ENCODE data around the gene PTGIS. TPM values are rescaled to one million over a fixed set of nuclear protein-coding genes. Genes with fewer than 3 reads are reported as not detected.
"Not testable (repeated sequence)": the region's sequence is repeated elsewhere in the genome, so short reads cannot be mapped to it uniquely, and the experiment has no call there.

Gene PTGIS
- total RNA-seq, 3 donors from 2014 or later, result 38.7 to 41.7 (median 41.0) TPM

DNA sequence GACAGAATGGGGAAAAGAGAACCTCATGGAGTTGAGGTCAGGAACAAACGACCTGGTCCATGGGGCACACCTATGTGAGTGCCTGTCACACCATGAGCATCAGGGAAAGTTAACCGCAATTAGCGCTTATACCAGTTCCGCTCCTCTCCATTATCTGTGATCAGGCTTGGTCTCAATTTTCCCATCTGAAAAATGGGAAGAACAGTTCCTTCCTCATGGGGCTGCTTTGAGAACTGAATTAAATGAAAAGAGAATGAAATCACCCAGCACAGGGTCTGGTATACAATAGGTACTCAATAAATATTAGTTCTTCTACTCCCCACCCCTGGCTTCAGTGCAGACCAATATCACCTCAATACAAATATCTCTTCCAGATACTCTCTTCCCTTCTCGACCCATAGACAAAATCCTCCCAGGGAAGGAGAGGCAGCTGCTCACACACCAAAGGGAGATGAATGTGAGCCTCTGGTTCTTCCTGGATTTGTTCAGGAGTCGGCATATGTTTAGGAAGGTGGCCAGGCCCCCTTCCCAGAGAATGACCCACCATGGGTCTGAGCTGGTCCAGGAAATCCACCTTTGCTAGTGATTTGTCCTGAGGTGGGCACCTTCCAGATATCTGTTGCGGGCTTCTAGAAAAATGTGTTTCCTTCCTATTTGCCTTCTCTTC is 2.4 kb upstream of the PTGIS start:
- no peak overlapping the region for H3K4me3 ChIP-seq
- H3K9me3 ChIP-seq, result no peaks in the 10 kb centered on the region
- H3K4me1 ChIP-seq, result no peaks in the 10 kb centered on the region
- no peaks in the 10 kb centered on the region for H3K27me3 ChIP-seq
- no peaks in the 10 kb centered on the region for H3K36me3 ChIP-seq
- intact Hi-C loops (cut with DNase I; ENCODE audit: low total_unique reads), result no loop called here
- TF ChIP-seq POLR2A (IDR thresholded peaks at IDR 0.05) (no peak), POLR2AphosphoS5 (IDR thresholded peaks at IDR 0.05) (no peak)
- TF ChIP-seq, protein P1, sequence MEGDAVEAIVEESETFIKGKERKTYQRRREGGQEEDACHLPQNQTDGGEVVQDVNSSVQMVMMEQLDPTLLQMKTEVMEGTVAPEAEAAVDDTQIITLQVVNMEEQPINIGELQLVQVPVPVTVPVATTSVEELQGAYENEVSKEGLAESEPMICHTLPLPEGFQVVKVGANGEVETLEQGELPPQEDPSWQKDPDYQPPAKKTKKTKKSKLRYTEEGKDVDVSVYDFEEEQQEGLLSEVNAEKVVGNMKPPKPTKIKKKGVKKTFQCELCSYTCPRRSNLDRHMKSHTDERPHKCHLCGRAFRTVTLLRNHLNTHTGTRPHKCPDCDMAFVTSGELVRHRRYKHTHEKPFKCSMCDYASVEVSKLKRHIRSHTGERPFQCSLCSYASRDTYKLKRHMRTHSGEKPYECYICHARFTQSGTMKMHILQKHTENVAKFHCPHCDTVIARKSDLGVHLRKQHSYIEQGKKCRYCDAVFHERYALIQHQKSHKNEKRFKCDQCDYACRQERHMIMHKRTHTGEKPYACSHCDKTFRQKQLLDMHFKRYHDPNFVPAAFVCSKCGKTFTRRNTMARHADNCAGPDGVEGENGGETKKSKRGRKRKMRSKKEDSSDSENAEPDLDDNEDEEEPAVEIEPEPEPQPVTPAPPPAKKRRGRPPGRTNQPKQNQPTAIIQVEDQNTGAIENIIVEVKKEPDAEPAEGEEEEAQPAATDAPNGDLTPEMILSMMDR (IDR thresholded peaks at IDR 0.05), result no peak
- no peak for DNase-seq (ENCODE audit: low spot score in 2 of 2)
- H3K27ac ChIP-seq, result peak overlapping the region in 1 of 2 donors; percentile 43

DNA sequence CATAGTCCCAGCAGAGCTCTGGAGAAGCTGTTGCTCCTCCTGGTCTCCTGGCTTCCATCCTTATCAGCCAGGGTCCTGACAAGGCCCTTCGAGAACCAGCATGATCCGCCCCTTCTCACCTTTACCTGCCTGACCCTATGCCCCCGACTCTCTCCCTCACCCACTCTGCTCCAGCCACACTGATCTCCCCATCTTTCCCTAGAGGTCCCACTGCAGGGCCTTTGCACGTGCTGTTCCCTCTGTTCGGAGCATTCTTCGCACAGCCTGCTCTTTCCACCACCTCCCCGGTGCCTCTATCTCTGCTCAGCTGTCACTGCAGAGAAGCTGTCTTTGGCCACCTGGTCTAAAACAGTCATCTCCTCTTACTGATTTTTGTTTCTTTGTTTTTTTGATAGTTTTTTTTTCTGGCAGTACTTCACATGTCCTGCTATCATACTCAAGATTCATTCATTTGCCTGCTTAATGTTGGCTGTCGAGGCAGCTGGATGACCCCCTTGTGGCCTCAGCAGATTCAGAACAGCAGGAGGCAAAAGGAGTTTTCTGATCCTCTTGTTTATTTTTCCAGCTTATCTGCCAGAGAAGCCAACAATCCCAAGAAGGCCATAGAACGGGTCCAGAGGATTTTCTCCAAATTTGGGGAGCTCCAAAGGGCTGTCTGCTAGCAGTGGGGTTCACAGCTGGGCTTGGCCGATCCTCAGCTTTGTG is 1.6 kb upstream of the PTGIS start:
- no peaks in the 10 kb centered on the region for H3K4me1 ChIP-seq
- intact Hi-C loops (cut with DNase I; ENCODE audit: low total_unique reads), result no loop called here
- no peak for DNase-seq (ENCODE audit: low spot score in 2 of 2)

DNA sequence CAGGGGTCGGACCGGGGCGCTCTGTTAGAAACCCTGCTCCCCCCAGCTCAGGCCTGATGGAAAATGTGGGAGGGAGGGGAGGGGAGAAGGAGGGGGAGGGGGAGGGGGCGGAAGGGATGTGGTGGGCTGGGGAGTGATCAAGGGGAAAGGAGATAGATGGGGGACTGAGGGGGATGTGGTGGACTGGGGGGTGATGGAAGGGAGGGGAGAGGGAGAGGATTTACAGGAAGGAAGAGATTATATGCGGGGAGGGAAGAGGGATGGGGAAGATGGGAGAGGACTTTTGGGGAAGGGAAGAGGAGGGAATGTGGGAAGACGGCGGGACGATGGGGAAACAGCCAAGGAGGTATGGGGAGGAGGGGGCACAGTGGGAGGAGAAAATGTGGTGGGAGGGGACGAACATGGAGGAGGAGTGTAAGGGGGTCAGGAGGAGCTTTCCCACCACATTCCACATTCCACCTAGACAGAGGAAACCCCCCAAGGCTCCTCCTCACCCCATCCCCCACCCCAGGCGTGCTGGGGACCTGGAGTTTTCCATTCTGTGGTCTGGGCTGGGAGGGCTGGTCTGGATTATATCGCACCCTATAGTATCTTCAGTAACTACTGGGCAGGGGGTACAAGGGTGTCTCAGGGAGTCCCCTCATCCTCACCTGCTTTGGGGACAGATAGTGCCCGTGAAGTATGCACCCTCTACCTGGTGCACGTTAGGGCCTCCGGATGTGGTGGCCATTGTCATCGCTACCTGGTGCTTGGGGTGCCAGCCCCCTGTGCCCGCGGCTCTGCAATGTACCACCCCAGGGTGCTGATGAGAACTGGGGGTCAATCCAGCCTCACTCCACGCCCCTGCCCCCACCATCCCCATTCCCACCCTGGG is 578 bp upstream of the PTGIS start:
- TF ChIP-seq, protein P1 (IDR thresholded peaks at IDR 0.05), result no peak
- no peak for TF ChIP-seq POLR2AphosphoS5 (IDR thresholded peaks at IDR 0.05)
- no peak for TF ChIP-seq POLR2A (IDR thresholded peaks at IDR 0.05)
- no peaks in the 10 kb centered on the region for H3K36me3 ChIP-seq
- peak overlapping the region; percentile 71 to 88 for H3K27ac ChIP-seq
- H3K27me3 ChIP-seq, result no peaks in the 10 kb centered on the region
- H3K4me3 ChIP-seq, result peak overlapping the region; percentile 55 to 81 (median 81)
- no peaks in the 10 kb centered on the region for H3K9me3 ChIP-seq
- intact Hi-C loops (cut with DNase I; ENCODE audit: low total_unique reads), result no loop called here
- DNase-seq (ENCODE audit: low spot score in 2 of 2), result no peak
- no peaks in the 10 kb centered on the region for H3K4me1 ChIP-seq

More for the DNA sequence above, 1.6 kb upstream of the PTGIS start:
- TF ChIP-seq POLR2AphosphoS5 (IDR thresholded peaks at IDR 0.05), result peak in 1 of 3 donors; percentile 63
- no peak for TF ChIP-seq POLR2A (IDR thresholded peaks at IDR 0.05)
- TF ChIP-seq, protein P1 (IDR thresholded peaks at IDR 0.05), result no peak
- Histone ChIP-seq H3K4me3 (peak overlapping the region in 1 of 3 donors; percentile 81), H3K9me3 (no peaks in the 10 kb centered on the region), H3K27me3 (no peaks in the 10 kb centered on the region), H3K36me3 (no peaks in the 10 kb centered on the region), H3K27ac (peak overlapping the region; percentile 71 to 88)

DNA sequence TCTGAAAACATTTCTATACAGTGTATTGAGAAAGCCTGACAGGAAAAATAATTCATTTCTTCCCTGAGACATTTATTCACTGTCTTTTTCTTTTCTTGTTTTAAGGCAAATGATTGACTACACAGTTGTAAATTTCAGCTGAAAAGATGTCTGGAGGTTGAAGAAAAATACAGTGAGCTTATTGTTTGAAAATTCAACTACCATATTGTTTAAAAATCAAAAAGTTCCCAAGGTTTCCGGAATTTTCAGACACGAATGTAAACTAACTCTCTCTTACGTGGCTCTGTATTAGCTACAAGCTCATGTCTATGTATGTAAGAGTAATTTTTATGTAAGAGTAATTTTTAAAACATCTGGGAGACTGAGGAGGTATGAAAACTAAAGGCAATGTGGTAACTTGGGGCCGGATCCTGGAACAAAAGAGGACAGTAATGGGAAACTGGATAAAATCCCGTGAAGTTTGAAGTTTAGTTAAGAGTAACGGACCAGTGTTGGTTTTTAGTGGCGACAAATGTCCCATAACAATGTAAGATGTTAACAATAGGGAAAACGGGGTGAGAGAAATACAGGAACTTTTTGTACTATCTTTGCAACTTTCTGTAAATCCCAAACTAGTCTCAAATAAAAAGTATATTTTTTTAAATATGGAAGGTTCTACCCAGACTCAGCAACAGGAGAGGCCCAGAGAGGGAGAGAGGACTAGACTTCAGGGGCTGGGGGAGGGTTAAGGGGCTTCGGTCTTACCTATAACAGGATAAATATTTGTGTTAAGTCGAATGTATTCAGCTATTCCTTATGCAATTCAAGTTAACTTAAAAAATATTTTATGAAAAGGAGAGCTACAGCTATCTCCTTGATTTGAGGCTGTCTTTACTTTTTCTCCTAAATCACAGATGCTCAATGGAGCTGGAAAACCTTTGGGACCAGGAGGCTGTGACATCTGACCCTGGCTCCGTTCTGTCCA is 1.3 kb downstream of the PTGIS start:
- Histone ChIP-seq H3K36me3 (no peaks in the 10 kb centered on the region), H3K27me3 (no peaks in the 10 kb centered on the region), H3K4me1 (peaks cover 0 to 10% of the 10 kb centered on the region in 2 donors), H3K4me3 (peak overlapping the region; percentile 55 to 81 (median 81)), H3K27ac (peak overlapping the region; percentile 71 to 88), H3K9me3 (no peaks in the 10 kb centered on the region)
- intact Hi-C loops (cut with DNase I; ENCODE audit: low total_unique reads), result no loop called here
- TF ChIP-seq POLR2A (IDR thresholded peaks at IDR 0.05) (no peak), POLR2AphosphoS5 (IDR thresholded peaks at IDR 0.05) (no peak)
- TF ChIP-seq, protein P1 (IDR thresholded peaks at IDR 0.05), result no peak
- DNase-seq (ENCODE audit: low spot score in 2 of 2), result no peak

DNA sequence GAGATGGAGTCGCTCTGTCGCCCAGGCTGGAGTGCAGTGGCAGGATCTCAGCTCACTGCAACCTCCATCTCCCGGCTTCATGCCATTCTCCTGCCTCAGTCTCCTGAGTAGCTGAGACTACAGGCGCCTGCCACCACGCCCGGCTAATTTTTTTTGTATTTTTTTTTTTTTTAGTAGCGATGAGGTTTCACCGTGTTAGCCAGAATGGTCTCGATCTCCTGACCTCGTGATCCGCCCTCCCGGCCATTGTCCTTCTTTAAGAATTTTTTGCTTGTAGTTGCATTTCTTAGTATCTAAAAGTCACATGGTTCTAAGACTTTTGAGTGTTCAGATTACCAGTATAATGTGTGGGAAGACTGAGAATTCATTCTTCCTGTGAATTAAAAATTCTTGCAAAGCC is 2.9 kb downstream of the PTGIS start:
- H3K27me3 ChIP-seq; intact Hi-C loops (cut with DNase I; ENCODE audit: low total_unique reads); DNase-seq (ENCODE audit: low spot score in 2 of 2); H3K36me3 ChIP-seq; H3K9me3 ChIP-seq: not testable (repeated sequence)
- Histone ChIP-seq H3K4me1 (peaks cover 0 to 12% of the 10 kb centered on the region in 2 donors), H3K4me3 (peak overlapping the region in 1 of 3 donors; percentile 81), H3K27ac (peak overlapping the region in 1 of 2 donors; percentile 58)
